Neural progenitor cell (in vitro differentiated cells): ENCODE results near the gene EYA4.

Source experiments
- CTCF ChIP-seq: fragments of 200-600 bp; sonication (generic); IDR thresholded peaks from 2 replicates; pipeline ENCODE4 v1.5.1; 2017; ENCODE audit warnings: antibody characterized with exemption, mild to moderate bottlenecking
- EZH2 ChIP-seq: fragments of 200-600 bp; sonication (generic); IDR thresholded peaks from 2 replicates; pipeline ENCODE4 v1.6.1; 2017; ENCODE audit warnings: antibody characterized with exemption, mild to moderate bottlenecking, moderate library complexity

- TF ChIP-seq CTCF, result no peak
- no peak for TF ChIP-seq EZH2
Observed at GRCh38 chr6:133431031-133431430, 189.9 kb downstream of the EYA4 start.
